GM06990 (cell line): Measurements from ENCODE around the gene EXOC3L1.

ENCODE experiments used
- DNase-seq: peaks from one replicate; pipeline ENCODE4 v3.0.0-alpha.2; 2011; ENCODE audit not compliant: insufficient read length; ENCODE audit errors: extremely low read depth
- H3K27me3 ChIP-seq: replicated peaks from 2 replicates; pipeline ENCODE4 v1.6.0; 2011; ENCODE audit warnings: low read length; ENCODE audit not compliant: control insufficient read depth, insufficient read depth
- H3K36me3 ChIP-seq: 2 replicates; pipeline ENCODE4 v1.5.1; 2011; ENCODE audit warnings: low read length; ENCODE audit not compliant: control insufficient read depth, insufficient read depth
- H3K4me3 ChIP-seq: replicated peaks from 2 replicates; pipeline ENCODE4 v1.5.1; 2011; ENCODE audit warnings: low read depth, mild to moderate bottlenecking, control low read depth, low read length
- CTCF ChIP-seq: IDR thresholded peaks from 2 replicates; pipeline ENCODE4 v1.5.1; 2011; ENCODE audit warnings: low read length, control low read depth, mild to moderate bottlenecking, inconsistent platforms; ENCODE audit not compliant: insufficient read depth, poor library complexity, severe bottlenecking

The EXOC3L1 gene

DNA sequence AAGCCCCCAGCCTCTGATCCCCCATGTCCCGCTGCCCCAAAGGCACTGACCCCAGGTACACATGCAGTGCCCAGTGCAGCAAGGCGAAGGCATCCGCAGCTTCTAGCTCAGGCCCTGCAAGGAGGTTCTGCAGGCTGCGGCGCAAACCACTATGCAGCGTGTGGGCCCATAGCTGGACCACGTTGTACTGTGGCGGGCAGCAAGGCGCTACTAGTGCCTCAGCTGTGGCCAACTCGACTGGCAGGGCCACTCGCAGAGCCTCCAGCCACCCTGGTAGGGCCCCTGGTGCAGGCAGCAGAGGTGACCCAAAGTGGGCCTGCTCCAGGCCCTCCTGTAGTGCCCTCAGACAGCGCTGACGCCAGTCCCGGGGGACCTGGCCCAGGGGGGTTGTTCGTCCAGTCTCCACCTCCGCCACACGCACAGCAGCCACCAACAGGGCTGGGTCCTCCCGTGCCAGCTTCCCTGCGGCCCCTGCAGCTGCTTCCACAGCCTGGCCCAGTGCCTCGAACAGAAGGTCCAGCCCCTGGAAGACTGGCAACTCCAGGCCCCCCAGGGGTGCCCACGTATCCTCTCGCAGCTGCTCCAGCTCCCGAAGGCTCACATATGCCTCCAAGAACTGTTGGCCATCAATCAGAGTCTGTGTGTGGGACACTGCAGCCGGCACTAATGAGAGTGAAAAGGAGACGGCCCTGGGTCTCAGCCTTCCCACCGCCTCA, 2.6 kb downstream of the EXOC3L1 start:
- no peak for TF ChIP-seq CTCF
- Histone ChIP-seq H3K27me3 (no peaks in the 10 kb centered on the region; the same call in 1 of the 2 replicates), H3K4me3 (no peak overlapping the region), H3K36me3 (no peaks in the 10 kb centered on the region)
- no peak for DNase-seq

GRCh38 chr16:67186550-67186950, 3.4 kb downstream of the EXOC3L1 start:
- TF ChIP-seq CTCF = no peak
- no peak for DNase-seq
- H3K36me3 ChIP-seq = no peaks in the 10 kb centered on the region
- no peak overlapping the region for H3K4me3 ChIP-seq
- H3K27me3 ChIP-seq = no peaks in the 10 kb centered on the region; the same call in 1 of the 2 replicates

DNA sequence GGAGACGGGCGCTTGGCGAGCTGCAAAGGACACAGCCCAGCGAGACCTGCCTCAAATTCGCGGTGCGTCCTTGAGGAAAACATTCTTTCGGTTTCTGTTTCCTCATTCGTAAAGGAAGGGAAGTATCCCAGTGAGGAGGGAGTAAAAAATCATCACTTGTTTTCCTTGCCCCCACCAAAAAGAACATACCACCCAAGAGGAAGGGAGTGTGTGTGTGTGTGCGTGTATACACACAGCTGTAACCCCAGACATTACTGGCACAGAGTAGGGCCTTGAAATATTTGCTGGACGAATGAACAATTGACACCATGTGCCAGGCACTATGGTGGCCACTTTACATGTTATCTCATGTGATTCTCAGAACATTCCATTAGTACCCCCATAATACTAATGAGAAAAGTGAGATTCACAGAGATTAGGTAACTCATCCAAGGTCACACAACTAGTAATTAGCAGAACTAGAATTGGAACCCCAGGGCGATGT, 4.2 kb downstream of the EXOC3L1 start:
- Histone ChIP-seq H3K36me3 (no peaks in the 10 kb centered on the region), H3K4me3 (no peak overlapping the region), H3K27me3 (no peaks in the 10 kb centered on the region; the same call in 1 of the 2 replicates)
- TF ChIP-seq CTCF = no peak
- no peak for DNase-seq

GRCh38 chr16:67184995-67185650, 4.8 kb downstream of the EXOC3L1 start:
- peak; percentile 88 for TF ChIP-seq CTCF
- H3K4me3 ChIP-seq = no peak overlapping the region
- no peaks in the 10 kb centered on the region; the same call in 1 of the 2 replicates for H3K27me3 ChIP-seq
- H3K36me3 ChIP-seq = no peaks in the 10 kb centered on the region
- DNase-seq = peak; percentile 74

DNA sequence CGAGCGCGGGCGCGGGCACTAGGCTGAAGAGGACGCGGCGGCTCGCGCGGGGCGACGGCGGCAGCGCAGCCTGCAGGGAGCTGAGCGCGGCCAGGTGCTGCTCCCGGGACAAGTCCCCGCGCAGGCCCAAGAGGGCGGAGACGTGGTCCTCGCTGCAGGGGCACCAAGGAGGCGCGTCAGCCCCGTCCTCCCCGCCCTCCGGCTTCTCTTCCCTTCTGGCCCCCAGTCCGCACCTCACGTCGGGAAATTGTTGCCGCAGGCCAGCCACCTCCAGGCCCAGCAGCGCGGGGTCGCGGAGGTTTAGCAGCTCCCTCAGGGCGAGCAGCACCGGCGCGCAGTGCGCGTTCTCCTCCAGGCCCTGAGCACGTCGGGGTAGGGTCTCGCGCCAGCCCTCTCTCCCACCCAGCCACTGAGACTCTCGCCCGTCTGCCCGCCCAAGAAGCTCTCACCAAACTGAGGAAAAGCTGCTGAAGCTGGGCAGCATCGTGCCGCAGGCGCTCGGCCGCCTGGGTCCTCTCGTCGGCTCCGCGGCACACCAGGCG, 5.4 kb downstream of the EXOC3L1 start:
- no peak for DNase-seq

More for the DNA sequence above, 5.4 kb downstream of the EXOC3L1 start:
- H3K36me3 ChIP-seq = no peaks in the 10 kb centered on the region; the same call in 1 of the 2 replicates
- peak overlapping the region; percentile 77 for H3K4me3 ChIP-seq
- no peak for TF ChIP-seq CTCF
- no peaks in the 10 kb centered on the region; the same call in 1 of the 2 replicates for H3K27me3 ChIP-seq
